HG03108 (cell line): ENCODE measurements around the gene CEP85L.

ENCODE experiments used
- ATAC-seq: cut with Tn5 transposase; IDR thresholded peaks from one replicate; pipeline ENCODE4 v1.9.1; 2021; ENCODE audit warnings: moderate library complexity; ENCODE audit not compliant: unreplicated experiment

The CEP85L gene

DNA sequence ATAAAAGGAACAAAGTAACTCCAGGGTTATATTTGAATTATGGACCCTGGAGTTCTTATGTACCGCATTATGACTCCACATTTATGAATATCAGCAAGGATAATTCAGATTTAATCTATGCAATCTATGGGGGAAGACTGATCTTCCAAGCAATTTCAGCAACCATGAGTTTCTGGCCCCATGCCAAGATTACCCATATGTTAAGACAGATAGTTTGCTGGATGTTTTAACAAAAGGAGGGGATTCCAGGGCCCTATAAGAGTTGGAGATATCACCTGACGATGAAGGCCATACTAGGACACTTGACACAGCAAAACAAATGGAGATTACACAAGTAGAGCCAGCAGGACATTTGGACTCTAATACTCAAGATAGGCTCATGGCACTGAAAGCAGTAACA lies 149.2 kb downstream of the CEP85L start:
- ATAC-seq, result no peak

DNA sequence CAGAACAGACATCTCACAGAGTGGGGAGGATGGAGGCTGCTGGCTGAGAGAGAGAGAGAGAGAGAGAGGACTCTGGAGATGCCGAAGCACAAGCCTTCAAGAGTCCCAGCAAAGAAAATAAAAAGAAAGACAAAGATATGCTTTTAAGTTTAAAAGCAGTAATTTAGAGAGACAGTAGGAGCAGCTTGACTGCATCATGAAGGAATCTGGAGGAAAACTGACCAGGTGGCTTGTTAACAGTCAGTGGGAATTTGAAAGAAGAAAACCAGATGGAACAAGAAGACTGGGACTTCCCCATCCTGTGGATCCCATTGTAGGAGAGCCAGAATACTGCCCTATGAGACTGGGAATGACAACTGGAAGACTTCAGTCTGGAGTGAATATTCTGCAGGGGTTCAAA lies 149.6 kb downstream of the CEP85L start:
- no peak for ATAC-seq

DNA sequence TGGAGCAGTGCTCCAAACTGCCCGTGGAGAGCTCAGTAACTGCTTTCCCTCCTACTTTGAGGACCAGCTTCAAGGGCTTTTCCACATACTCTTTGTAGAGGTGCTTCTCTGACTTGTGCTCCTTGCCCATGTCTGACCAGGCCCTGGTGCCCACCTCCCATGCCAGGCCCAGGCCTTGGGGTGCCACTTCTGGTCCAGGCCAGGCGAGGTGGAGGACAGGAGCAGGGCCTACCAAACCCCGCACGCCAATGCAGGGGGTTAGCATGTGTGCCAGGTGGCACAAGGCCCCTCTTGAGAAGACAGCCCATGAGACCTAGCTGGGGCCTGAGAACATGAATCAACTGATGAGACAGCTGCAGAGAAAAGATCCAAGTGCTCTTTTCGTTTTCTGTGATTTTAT lies 150.3 kb downstream of the CEP85L start:
- no peak for ATAC-seq

GRCh38 chr6:118500130-118501015 lies 151.0 kb downstream of the CEP85L start:
- ATAC-seq, result no peak

DNA sequence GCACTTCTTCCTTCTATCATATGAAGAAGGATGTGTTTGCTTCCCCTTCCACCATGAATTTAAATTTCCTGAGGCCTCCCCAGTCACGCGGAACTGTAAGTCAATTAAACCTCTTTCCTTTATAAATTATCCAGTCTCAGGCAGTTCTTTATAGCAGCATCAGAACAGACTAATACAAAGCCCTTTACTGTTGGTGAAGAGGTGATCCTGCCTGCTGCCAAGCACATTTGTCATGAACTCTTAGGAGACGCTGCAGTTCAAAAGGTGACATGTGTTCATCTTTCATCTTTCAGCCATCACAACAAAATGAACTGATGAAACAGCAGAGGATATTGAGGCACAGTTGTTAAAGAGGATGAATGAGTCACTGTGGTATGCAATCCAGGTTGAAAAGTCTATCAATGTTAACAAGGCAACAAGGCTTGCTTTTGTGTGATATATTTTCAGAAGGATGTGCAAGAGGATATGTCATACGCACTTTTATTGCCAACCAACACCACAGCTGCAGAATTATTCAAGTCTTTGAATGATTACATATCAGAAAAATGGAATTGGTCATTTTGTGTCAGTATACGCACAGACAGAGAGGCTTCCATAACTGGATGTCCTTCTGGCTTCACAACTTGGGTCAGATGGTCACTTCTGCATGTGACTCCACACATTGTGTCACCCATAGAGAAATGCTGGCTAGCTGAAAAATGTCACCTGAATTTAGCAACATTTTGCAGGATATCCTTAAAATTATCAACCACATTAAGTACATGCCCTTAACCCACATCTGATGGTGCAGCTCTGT lies 155.7 kb downstream of the CEP85L start:
- ATAC-seq, result no peak

DNA sequence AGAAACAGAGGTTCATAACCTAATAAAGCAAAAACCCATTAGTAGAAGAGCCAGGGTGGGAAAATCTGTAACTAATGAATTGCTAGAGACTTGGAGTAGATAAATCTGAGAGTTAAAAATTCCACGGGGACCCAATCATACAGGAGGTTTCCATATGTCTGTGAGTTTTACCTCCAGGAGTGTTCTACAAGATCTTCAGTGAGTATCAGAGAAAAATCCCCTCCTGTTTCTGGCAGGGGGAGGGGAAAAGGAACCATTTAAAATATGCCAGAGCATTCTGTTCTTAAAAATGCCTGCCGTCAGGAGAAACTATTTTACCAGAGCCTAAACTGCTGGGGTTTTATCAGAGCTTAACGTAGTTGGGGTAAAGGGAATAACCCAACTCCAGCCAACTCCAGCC lies 157.3 kb downstream of the CEP85L start:
- ATAC-seq, result no peak

- no peak for ATAC-seq
Observed at GRCh38 chr6:118489990-118490389, 161.4 kb downstream of the CEP85L start.

- no peak for ATAC-seq
Observed at GRCh38 chr6:118488631-118489030, 162.8 kb downstream of the CEP85L start.

DNA sequence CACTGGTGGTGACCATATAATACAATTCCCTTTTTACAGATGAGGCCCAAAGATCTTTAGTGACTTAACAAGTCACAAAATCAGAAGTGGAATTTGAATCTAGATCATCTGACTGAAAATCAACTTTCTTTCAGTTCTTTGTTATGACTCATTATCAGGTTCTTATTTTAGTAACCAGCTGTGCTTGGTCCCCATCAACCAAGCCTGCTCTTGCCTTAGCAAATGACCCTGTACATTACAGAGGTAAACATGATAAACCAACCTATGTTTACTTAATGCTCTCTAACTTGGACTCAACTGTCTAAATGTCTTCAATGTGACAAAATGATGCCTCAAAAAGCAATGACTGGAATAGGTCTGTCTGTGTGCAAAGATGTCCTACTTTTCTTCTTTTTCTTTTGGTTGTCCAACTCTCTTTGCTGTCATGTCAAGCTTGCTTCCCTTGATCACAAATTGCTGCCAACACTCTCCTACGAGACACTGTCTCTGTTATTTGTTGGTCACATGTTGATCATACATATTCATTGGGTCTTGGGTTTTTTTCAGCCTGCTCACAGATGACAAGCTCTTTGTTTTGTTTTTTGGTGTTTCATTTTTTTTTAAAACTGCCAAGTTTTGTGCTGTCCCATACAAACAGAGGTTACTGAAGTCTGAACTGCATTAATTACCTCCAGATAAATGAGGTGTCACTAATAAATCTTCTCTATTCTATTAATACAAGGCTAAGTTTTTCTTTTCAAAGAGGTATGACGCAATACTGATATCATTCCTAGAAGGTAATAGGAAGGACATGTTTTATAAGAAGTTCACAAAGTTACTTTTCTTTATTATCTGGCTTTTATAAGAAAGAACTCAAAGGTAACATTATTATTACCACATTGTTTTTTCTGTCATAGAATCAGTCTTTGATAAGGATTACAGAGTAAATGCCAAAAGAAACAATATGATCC lies 165.5 kb downstream of the CEP85L start:
- peak; percentile 91 for ATAC-seq

DNA sequence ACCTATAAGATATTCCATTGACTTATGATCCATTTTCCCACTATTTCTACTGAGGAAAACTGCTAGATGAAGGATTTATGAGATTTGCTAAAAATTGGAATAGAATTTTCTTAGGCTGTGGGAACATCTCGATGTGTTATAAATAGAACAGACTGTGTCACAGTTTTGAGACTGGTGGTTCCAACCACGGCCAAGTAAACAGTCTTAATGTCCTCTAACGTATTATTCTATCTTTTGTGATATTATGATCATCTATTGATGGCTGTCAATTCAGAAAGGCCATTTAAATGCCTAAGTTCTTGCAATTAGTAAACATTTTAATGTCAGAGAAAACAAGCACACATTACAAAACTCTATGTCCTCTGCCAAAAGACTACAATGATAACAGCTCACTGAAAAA lies 174.8 kb downstream of the CEP85L start:
- no peak for ATAC-seq

- no peak for ATAC-seq
Observed at GRCh38 chr6:118473266-118473665, 178.1 kb downstream of the CEP85L start.

DNA sequence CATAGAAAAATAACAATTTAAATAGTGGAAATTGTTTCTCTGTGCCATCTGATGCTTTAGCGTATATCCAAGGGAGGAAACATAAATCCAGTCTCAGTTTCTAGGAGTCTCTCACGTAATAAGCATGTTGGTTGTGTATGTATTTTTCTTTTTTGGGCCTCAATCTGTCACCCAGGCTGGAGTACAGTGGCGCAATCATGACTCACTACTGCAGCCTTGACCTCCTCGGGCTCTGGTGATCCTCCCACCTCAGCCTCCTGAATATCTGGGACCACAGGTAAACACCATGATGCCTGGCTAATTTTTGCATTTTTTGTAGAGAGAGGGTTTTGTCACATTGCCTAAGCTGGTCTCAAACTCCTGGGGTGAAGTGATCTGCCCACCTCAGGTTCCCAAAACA lies 181.9 kb downstream of the CEP85L start:
- ATAC-seq, result no peak

- ATAC-seq, result no peak
Observed at GRCh38 chr6:118468682-118469465, 182.5 kb downstream of the CEP85L start.

DNA sequence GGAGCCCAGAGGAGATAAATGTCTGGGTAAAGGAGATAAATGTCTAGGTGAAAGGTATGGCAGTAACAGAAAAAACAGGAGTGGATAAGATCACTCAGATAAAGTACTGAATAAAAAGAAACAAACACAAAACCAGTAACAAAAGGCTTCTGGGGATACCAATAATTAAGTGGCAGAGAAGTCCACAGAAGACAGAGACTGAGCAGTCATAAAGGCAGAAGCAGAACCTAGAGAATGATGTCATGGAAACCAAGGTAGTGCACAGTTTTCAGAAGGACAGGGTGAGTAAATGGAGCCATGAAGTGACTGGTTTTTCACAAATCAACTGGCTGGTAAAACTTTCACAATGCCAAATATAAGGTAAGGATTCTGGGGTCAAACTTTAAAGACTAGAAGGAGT lies 184.2 kb downstream of the CEP85L start:
- no peak for ATAC-seq

GRCh38 chr6:118464620-118465019 lies 186.8 kb downstream of the CEP85L start:
- no peak for ATAC-seq

DNA sequence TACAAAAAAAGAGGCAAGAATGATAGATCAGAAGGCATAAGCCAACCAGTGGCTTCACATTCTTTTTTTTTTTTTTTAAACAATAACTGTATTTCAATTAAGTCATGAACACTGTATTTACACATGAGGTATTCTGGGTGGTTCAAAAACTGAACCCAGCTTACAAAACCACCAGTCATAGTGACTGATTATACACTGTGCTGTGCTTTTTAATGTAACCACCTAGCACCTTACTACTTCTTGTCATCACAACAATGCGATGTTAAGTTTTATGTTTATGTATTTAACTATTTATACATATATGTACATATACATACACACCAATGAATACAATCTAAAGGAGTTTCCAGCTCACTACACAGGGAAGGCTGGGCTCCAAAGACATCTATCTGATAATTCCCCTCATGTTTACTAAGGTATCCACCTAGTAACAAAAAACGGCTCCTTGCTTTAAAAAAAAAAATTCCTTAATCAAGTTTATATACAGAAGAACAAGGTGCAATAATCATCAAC lies 190.4 kb downstream of the CEP85L start:
- ATAC-seq, result no peak

DNA sequence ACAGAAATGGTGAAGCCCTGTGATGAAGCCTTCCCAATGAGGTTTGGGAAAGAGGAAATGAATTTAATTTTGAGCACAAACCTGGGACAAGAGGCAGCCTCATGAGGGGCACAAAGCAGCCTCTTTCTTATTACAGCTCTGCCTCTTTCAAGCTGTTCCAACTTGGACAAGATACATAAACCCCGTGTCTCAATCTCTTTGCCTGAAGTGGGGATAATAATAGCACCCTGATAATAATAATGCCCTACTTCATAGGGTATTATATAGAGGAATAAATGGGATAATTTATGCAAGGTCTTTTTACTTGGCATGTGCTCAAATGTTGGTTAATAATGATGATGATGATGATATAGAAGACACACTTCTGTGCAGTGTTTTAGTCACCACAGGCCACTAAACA lies 194.4 kb downstream of the CEP85L start:
- no peak for ATAC-seq

DNA sequence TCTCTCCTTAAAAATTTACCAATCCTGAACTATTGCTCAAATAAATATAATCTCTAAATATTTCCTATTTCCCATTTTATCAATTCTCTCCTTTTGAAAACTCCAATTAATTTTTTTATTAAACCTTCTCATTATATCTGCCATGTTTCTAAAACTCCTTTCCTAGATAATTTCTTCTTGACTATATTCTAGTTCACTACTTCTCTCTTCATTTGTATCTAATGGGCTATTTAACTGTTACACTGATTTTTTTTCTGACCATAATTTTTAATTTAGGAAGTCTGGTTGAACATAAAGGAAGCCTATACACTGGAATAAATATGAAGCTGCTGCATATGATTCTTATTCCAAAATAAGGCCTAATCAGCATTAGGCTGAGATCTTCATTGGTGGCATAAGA lies 199.6 kb downstream of the CEP85L start:
- ATAC-seq, result no peak

DNA sequence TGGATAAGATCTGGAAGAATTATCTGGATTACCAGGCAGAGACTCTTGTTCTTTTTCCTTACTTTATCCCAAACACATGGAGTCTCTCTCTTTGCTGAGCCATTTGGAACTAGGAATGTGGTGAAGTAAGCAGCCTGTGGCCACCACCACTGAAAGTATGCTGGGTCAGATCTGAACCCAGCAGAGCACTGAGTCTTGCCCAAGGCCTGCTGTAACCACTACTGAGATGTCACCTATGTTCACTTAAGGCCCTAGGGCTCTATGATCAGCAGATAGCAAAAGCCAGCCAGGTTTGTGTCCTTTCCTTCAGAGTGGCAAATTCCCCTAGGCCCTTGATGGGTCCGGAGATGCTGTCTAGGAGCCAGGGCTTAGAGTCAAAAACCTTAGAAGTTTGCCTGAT lies 206.6 kb downstream of the CEP85L start:
- no peak for ATAC-seq

DNA sequence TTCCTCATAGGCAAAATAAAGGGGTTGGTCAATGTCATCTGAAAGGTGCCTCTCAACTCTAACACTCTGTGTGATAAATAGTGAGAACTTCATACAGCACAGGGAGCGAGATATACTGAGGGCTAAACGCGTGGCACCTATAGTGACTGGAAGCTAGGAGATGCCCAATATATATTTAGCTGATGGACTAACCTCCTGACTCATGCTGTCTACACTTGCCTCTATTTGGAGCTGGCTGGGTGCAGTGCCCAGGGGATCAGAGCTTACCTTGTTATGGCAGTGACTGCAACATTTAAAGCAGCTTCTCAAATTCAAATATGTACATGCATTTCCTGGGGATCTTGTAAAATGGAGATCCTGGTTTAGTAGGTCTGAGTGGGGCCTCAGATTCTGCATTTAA lies 214.9 kb downstream of the CEP85L start:
- no peak for ATAC-seq
